ENCODE data around the gene FCAMR.

GRCh38 chr1:207013321-207014085 is 43.2 kb upstream of the FCAMR start:
- no peak for TF ChIP-seq POLR2A (IDR thresholded peaks at IDR 0.05)
- TF ChIP-seq CTCF (IDR thresholded peaks at IDR 0.05), result no peak
- TF ChIP-seq POLR2AphosphoS5 (IDR thresholded peaks at IDR 0.05), result no peak
- TF ChIP-seq EP300 (IDR thresholded peaks at IDR 0.05; ENCODE audit: low read depth), result no peak
